HepG2 (cell line): ENCODE measurements around the gene C2CD2. TPM values are rescaled to one million over a fixed set of nuclear protein-coding genes. Genes with fewer than 3 reads are reported as not detected.

Source experiments
- ATF1 ChIP-seq: IDR thresholded peaks from 2 replicates; pipeline ENCODE4 v1.6.1; 2016; ENCODE audit warnings: mild to moderate bottlenecking, control low read depth
- KDM5B ChIP-seq: sonication (generic); formaldehyde crosslinking; IDR thresholded peaks from 2 replicates; pipeline ENCODE4 v1.4.0; 2020; ENCODE audit warnings: missing genetic modification reagents, mild to moderate bottlenecking, borderline replicate concordance
- MIER3 ChIP-seq: IDR thresholded peaks from 2 replicates; pipeline ENCODE4 v1.6.1; 2016; ENCODE audit warnings: missing compliant biosample characterization, borderline replicate concordance
- PAWR ChIP-seq: sonication (generic); formaldehyde crosslinking; IDR thresholded peaks from 2 replicates; pipeline ENCODE4 v1.4.0; 2020; ENCODE audit warnings: missing genetic modification reagents, mild to moderate bottlenecking, borderline replicate concordance
- POLR2G ChIP-seq: fragments of 200-400 bp; formaldehyde crosslinking; IDR thresholded peaks from 2 replicates; pipeline ENCODE4 v1.6.1; 2018; ENCODE audit warnings: mild to moderate bottlenecking, low read depth, low read length, moderate library complexity
- SMC3 ChIP-seq: IDR thresholded peaks from 2 replicates; pipeline ENCODE4 v1.6.1; 2011; ENCODE audit warnings: low read length, improper control_type of control experiment
- ZNF224 ChIP-seq: sonication (generic); formaldehyde crosslinking; IDR thresholded peaks from 2 replicates; pipeline ENCODE4 v1.5.0; 2020; ENCODE audit warnings: mild to moderate bottlenecking, missing genetic modification reagents
- ZNF225 ChIP-seq: sonication (generic); formaldehyde crosslinking; IDR thresholded peaks from 2 replicates; pipeline ENCODE4 v1.4.0; 2020; ENCODE audit warnings: mild to moderate bottlenecking, missing genetic modification reagents
- ZNF30 ChIP-seq: sonication (generic); formaldehyde crosslinking; IDR thresholded peaks from 2 replicates; pipeline ENCODE4 v1.5.0; 2020; ENCODE audit warnings: mild to moderate bottlenecking, missing genetic modification reagents
- polyA plus RNA-seq, 8 experiments: library from polyadenylated mRNA; depleted of rRNA in 3 of 8; stranded (reverse) in 7 of 8; unstranded in 1 of 8; fragments of >200 nt; fragmentation: Illumina TruSeq in 4 of 8; extraction: Trizol in 4 of 8; gene quantifications; 2 replicates each; pipeline versions ENCODE4 v1.2.1 to v1.2.3, GENCODE V29; 2011 to 2016; ENCODE audit warnings: low read depth in 4 of 8, missing spikeins in 1 of 8, mixed read lengths in 1 of 8; ENCODE audit not compliant: insufficient read depth in 1 of 8
- total RNA-seq, 5 experiments: library from RNA; depleted of rRNA; stranded (reverse); fragments of >200 nt; fragmentation: Illumina TruSeq; extraction: Trizol; gene quantifications; 2 replicates each; pipeline ENCODE4 v1.2.3, GENCODE V29; 2016; ENCODE audit warnings: low read depth in 1 of 5
- TF ChIP-seq, protein P1 (sequence below): sonication (generic); formaldehyde crosslinking; IDR thresholded peaks from 2 replicates; pipeline ENCODE4 v1.4.0; 2020; ENCODE audit warnings: missing genetic modification reagents
- TF ChIP-seq, protein P2 (sequence below): sonication (generic); formaldehyde crosslinking; IDR thresholded peaks from 2 replicates; pipeline ENCODE4 v1.5.0; 2020; ENCODE audit warnings: missing genetic modification reagents, mild to moderate bottlenecking, borderline replicate concordance
- TF ChIP-seq, protein P3 (sequence below): sonication (generic); formaldehyde crosslinking; IDR thresholded peaks from 2 replicates; pipeline ENCODE4 v1.5.1; 2020; ENCODE audit warnings: missing genetic modification reagents, mild to moderate bottlenecking, borderline replicate concordance
- TF ChIP-seq, protein P4 (sequence below): sonication (generic); formaldehyde crosslinking; IDR thresholded peaks from 2 replicates; pipeline ENCODE4 v1.5.0; 2020; ENCODE audit warnings: mild to moderate bottlenecking, missing genetic modification reagents
- TF ChIP-seq, protein P5 (sequence below): sonication (generic); formaldehyde crosslinking; IDR thresholded peaks from 2 replicates; pipeline ENCODE4 v1.4.0; 2020; ENCODE audit warnings: missing genetic modification reagents
- TF ChIP-seq, protein P6 (sequence below): IDR thresholded peaks from 2 replicates; pipeline ENCODE4 v1.6.1; 2016; ENCODE audit warnings: missing compliant biosample characterization, missing genetic modification reagents, borderline replicate concordance

The C2CD2 gene
- total and polyA plus RNA-seq, 2 of the 13 experiments (the other 11 are each of a cell fraction or from before 2014, with no cell fraction given), result 12.5 to 19.7 TPM

DNA sequence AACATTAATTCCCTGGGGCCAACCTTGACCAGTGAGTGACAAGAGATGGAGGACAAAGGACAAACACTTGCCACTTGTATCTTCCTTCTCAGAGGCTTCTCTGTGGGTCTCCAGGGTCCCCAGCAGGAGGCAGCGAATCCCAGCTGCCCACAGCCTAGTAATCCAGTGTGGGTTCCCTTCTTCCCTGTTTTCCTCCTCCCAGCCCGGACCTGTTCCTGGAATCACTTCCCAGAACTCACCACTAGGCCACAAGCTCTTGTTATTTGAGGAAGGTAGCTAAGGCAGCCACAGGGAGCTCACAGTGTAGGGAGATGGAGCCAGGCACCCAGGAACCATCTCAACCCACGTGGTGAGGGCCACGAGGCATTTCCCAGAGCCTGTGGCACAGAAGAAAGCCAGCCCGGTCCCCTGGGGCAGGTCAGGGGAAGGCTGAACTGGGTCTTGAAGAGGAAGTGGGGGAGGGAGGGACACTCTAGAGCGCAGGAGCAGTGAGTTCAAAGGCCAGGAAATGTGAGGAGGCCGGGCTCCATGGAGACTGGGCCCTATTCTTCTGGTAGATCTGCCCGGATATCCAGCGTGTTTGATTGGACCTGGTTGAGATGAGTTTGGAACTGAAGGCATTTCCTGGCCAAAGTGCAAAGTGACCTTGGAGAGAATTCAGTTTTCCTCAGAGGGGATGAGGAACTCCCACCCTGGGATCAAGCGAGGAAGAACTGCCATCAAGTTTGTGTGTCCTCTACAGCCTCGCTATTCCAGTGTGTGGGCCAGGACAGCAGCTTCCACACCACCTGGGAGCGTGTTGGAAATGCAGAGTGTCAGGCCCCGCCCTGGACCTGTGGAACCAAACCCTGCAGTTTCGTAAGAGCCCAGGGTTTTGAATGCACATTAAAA lies 20.3 kb upstream of the C2CD2 start (continued):
- TF ChIP-seq ZNF225 (CRISPR knock-in tag) (no peak), MIER3 (CRISPR knock-in tag) (no peak), POLR2G (peak; percentile 46; the same call in 1 of the 2 replicates), ATF1 (CRISPR knock-in tag) (no peak), PAWR (CRISPR knock-in tag) (no peak), KDM5B (CRISPR knock-in tag) (no peak; the same call in 1 of the 2 replicates), ZNF30 (no peak), ZNF224 (CRISPR knock-in tag) (no peak), SMC3 (no peak; the same call in 1 of the 2 replicates)
- TF ChIP-seq, protein P1, sequence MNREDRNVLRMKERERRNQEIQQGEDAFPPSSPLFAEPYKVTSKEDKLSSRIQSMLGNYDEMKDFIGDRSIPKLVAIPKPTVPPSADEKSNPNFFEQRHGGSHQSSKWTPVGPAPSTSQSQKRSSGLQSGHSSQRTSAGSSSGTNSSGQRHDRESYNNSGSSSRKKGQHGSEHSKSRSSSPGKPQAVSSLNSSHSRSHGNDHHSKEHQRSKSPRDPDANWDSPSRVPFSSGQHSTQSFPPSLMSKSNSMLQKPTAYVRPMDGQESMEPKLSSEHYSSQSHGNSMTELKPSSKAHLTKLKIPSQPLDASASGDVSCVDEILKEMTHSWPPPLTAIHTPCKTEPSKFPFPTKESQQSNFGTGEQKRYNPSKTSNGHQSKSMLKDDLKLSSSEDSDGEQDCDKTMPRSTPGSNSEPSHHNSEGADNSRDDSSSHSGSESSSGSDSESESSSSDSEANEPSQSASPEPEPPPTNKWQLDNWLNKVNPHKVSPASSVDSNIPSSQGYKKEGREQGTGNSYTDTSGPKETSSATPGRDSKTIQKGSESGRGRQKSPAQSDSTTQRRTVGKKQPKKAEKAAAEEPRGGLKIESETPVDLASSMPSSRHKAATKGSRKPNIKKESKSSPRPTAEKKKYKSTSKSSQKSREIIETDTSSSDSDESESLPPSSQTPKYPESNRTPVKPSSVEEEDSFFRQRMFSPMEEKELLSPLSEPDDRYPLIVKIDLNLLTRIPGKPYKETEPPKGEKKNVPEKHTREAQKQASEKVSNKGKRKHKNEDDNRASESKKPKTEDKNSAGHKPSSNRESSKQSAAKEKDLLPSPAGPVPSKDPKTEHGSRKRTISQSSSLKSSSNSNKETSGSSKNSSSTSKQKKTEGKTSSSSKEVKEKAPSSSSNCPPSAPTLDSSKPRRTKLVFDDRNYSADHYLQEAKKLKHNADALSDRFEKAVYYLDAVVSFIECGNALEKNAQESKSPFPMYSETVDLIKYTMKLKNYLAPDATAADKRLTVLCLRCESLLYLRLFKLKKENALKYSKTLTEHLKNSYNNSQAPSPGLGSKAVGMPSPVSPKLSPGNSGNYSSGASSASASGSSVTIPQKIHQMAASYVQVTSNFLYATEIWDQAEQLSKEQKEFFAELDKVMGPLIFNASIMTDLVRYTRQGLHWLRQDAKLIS (CRISPR knock-in tag), result no peak
- TF ChIP-seq, protein P2, sequence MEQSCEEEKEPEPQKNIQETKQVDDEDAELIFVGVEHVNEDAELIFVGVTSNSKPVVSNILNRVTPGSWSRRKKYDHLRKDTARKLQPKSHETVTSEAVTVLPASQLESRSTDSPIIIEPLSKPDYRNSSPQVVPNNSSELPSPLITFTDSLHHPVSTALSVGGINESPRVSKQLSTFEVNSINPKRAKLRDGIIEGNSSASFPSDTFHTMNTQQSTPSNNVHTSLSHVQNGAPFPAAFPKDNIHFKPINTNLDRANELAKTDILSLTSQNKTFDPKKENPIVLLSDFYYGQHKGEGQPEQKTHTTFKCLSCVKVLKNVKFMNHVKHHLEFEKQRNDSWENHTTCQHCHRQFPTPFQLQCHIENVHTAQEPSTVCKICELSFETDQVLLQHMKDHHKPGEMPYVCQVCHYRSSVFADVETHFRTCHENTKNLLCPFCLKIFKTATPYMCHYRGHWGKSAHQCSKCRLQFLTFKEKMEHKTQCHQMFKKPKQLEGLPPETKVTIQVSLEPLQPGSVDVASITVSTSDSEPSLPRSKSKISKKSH (CRISPR knock-in tag), result no peak
- TF ChIP-seq, protein P3, sequence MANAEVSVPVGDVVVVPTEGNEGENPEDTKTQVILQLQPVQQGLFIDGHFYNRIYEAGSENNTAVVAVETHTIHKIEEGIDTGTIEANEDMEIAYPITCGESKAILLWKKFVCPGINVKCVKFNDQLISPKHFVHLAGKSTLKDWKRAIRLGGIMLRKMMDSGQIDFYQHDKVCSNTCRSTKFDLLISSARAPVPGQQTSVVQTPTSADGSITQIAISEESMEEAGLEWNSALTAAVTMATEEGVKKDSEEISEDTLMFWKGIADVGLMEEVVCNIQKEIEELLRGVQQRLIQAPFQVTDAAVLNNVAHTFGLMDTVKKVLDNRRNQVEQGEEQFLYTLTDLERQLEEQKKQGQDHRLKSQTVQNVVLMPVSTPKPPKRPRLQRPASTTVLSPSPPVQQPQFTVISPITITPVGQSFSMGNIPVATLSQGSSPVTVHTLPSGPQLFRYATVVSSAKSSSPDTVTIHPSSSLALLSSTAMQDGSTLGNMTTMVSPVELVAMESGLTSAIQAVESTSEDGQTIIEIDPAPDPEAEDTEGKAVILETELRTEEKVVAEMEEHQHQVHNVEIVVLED, result no peak
- TF ChIP-seq, protein P4, sequence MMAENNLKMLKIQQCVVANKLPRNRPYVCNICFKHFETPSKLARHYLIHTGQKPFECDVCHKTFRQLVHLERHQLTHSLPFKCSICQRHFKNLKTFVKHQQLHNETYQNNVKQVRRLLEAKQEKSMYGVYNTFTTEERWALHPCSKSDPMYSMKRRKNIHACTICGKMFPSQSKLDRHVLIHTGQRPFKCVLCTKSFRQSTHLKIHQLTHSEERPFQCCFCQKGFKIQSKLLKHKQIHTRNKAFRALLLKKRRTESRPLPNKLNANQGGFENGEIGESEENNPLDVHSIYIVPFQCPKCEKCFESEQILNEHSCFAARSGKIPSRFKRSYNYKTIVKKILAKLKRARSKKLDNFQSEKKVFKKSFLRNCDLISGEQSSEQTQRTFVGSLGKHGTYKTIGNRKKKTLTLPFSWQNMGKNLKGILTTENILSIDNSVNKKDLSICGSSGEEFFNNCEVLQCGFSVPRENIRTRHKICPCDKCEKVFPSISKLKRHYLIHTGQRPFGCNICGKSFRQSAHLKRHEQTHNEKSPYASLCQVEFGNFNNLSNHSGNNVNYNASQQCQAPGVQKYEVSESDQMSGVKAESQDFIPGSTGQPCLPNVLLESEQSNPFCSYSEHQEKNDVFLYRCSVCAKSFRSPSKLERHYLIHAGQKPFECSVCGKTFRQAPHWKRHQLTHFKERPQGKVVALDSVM (CRISPR knock-in tag), result peak; percentile 36; the same call in 1 of the 2 replicates
- TF ChIP-seq, protein P5, sequence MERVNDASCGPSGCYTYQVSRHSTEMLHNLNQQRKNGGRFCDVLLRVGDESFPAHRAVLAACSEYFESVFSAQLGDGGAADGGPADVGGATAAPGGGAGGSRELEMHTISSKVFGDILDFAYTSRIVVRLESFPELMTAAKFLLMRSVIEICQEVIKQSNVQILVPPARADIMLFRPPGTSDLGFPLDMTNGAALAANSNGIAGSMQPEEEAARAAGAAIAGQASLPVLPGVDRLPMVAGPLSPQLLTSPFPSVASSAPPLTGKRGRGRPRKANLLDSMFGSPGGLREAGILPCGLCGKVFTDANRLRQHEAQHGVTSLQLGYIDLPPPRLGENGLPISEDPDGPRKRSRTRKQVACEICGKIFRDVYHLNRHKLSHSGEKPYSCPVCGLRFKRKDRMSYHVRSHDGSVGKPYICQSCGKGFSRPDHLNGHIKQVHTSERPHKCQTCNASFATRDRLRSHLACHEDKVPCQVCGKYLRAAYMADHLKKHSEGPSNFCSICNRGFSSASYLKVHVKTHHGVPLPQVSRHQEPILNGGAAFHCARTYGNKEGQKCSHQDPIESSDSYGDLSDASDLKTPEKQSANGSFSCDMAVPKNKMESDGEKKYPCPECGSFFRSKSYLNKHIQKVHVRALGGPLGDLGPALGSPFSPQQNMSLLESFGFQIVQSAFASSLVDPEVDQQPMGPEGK, result no peak
- TF ChIP-seq, protein P6, sequence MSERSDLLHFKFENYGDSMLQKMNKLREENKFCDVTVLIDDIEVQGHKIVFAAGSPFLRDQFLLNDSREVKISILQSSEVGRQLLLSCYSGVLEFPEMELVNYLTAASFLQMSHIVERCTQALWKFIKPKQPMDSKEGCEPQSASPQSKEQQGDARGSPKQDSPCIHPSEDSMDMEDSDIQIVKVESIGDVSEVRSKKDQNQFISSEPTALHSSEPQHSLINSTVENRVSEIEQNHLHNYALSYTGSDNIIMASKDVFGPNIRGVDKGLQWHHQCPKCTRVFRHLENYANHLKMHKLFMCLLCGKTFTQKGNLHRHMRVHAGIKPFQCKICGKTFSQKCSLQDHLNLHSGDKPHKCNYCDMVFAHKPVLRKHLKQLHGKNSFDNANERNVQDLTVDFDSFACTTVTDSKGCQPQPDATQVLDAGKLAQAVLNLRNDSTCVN (CRISPR knock-in tag), result no peak
